H1 (cell line): Measurements from ENCODE around the gene DOCK3.

Experiments
- CBX5 ChIP-seq: fragments of 300-800, 300-1000 bp; sonication (generic); IDR thresholded peaks from 2 replicates; pipeline ENCODE4 v1.7.1; 2016; ENCODE audit warnings: antibody characterized with exemption, low read length, low read depth
- MAX ChIP-seq: IDR thresholded peaks from 2 replicates; pipeline ENCODE4 v1.6.1; 2012; ENCODE audit warnings: inconsistent platforms
- POLR2AphosphoS5 ChIP-seq: IDR thresholded peaks from 2 replicates; pipeline ENCODE4 v1.6.1; 2011; ENCODE audit warnings: low read depth, low read length

- TF ChIP-seq MAX = no peak
- TF ChIP-seq POLR2AphosphoS5 = peak; percentile 37; the same call in 1 of the 2 replicates
- TF ChIP-seq CBX5 = no peak
These were observed 721.7 kb downstream of the DOCK3 start for GRCh38 chr3:51396401-51396800.
